GM12878 (cell line): ENCODE measurements around the gene CCDC88C. TPM values are rescaled to one million over a fixed set of nuclear protein-coding genes. Genes with fewer than 3 reads are reported as not detected.

Experiments used
- ATAC-seq: fragments of 200-7000 bp; cut with Tn5 transposase; 3 replicates; pipeline ENCODE4 v1.9.1; 2020; ENCODE audit warnings: mild to moderate bottlenecking, moderate library complexity
- BruUV-seq: library from RNA; stranded (reverse); fragments of 400-500 nt; replicated peaks from 2 replicates; lab custom pipeline; 2021; lab: Mats Ljungman, UMichigan
- CTCF ChIA-PET: fragments of 300-600 bp; sonication (Branson Sonifier 250); formaldehyde crosslinking; extraction: SDS; loops from one replicate; lab custom pipeline; 2021; ENCODE audit warnings: inconsistent platforms; lab: Yijun Ruan, JAX
- POLR2A ChIA-PET: fragments of 350-600 bp; formaldehyde crosslinking; extraction: SDS; loops from one replicate; lab custom pipeline; 2021; ENCODE audit warnings: inconsistent platforms; lab: Charles Lee
- RAD21 ChIA-PET: fragments of 300-600 bp; sonication (Branson Sonifier 250); formaldehyde crosslinking; loops from one replicate; lab custom pipeline; 2023; ENCODE audit warnings: antibody characterized with exemption; ENCODE audit not compliant: unreplicated experiment; lab: Charles Lee
- SMC1A ChIA-PET: fragments of 300-600 bp; sonication (Branson Sonifier 250); formaldehyde crosslinking; loops from one replicate; lab custom pipeline; 2023; ENCODE audit not compliant: unreplicated experiment, uncharacterized antibody; lab: Charles Lee
- DNase-seq: peaks from one replicate; pipeline ENCODE4 v3.0.0-alpha.2; 2011; ENCODE audit warnings: low read depth, low spot score
- FAIRE-seq: peaks from 3 replicates; lab custom pipeline; 2011; peaks lifted over from hg19 to GRCh38; lab: Jason Lieb, UNC
- H2AFZ ChIP-seq: 2 replicates; pipeline ENCODE4 v1.6.0; 2011; ENCODE audit warnings: low read depth, low read length, control low read depth; ENCODE audit not compliant: control insufficient read depth
- H3K27ac ChIP-seq: 2 replicates; pipeline ENCODE4 v1.5.1; 2011; ENCODE audit warnings: control low read depth; ENCODE audit not compliant: control insufficient read depth, insufficient read depth
- H3K27me3 ChIP-seq, 2 experiments: replicated peaks in 1 of 2; 2 replicates each; pipeline versions ENCODE4 v1.6.0 to v1.6.1; 2011; ENCODE audit warnings: low read length in 1 of 2; ENCODE audit not compliant: control insufficient read depth in 2 of 2, insufficient read depth in 2 of 2
- H3K36me3 ChIP-seq, 2 experiments: 2 replicates each; pipeline ENCODE4 v1.5.1; 2011; ENCODE audit warnings: low read length in 1 of 2; ENCODE audit not compliant: control insufficient read depth in 2 of 2, insufficient read depth in 2 of 2
- H3K4me1 ChIP-seq: 2 replicates; pipeline ENCODE4 v1.6.1; 2011; ENCODE audit warnings: mild to moderate bottlenecking, low read length, moderate library complexity, mixed read lengths; ENCODE audit not compliant: control insufficient read depth, insufficient read depth
- H3K4me2 ChIP-seq: 2 replicates; pipeline ENCODE4 v1.6.0; 2011; ENCODE audit warnings: control low read depth; ENCODE audit not compliant: control insufficient read depth, insufficient read depth
- H3K4me3 ChIP-seq: fragments of 200-600 bp; sonication (generic); 2 replicates; pipeline ENCODE4 v1.5.1; 2016
- H3K79me2 ChIP-seq: 2 replicates; pipeline ENCODE4 v1.6.0; 2011; ENCODE audit warnings: low read length; ENCODE audit not compliant: control insufficient read depth, insufficient read depth
- H3K9ac ChIP-seq: 2 replicates; pipeline ENCODE4 v1.8.0; 2011; ENCODE audit warnings: low read length, control low read depth, mixed read lengths; ENCODE audit not compliant: control insufficient read depth, insufficient read depth
- H3K9me3 ChIP-seq: replicated peaks from 3 replicates; pipeline ENCODE4 v1.5.1; 2011; ENCODE audit warnings: mild to moderate bottlenecking, low read length; ENCODE audit not compliant: control insufficient read depth, insufficient read depth
- H4K20me1 ChIP-seq: 2 replicates; pipeline ENCODE4 v1.6.0; 2011; ENCODE audit not compliant: control insufficient read depth, insufficient read depth
- BHLHE40 ChIP-seq, 2 experiments: fragments of 450-650 bp in 1 of 2; IDR thresholded peaks; 2 replicates each; pipeline ENCODE4 v1.6.1; 2011 to 2017; ENCODE audit warnings: low read depth in 2 of 2, borderline replicate concordance in 1 of 2, improper control_type of control experiment in 1 of 2, low read length in 1 of 2, mild to moderate bottlenecking in 1 of 2
- BMI1 ChIP-seq: fragments of 450-650 bp; IDR thresholded peaks from 2 replicates; pipeline ENCODE4 v1.6.1; 2016; ENCODE audit warnings: mild to moderate bottlenecking, moderate library complexity, borderline replicate concordance
- EGR1 ChIP-seq, 2 experiments: IDR thresholded peaks; 1 replicate in 1 of 2; 2 replicates in 1 of 2; pipeline ENCODE4 v1.6.1; 2011 to 2012; ENCODE audit warnings: low read depth in 2 of 2, low read length in 2 of 2, borderline replicate concordance in 1 of 2, mild to moderate bottlenecking in 1 of 2, moderate library complexity in 1 of 2
- LARP7 ChIP-seq: fragments of 450-650 bp; IDR thresholded peaks from 2 replicates; pipeline ENCODE4 v1.6.1; 2017; ENCODE audit warnings: mild to moderate bottlenecking
- SPI1 ChIP-seq: IDR thresholded peaks from 2 replicates; pipeline ENCODE4 v1.6.1; 2011; ENCODE audit warnings: low read depth, mild to moderate bottlenecking, low read length, moderate library complexity, borderline replicate concordance; ENCODE audit not compliant: insufficient read depth
- SRF ChIP-seq, 2 experiments: IDR thresholded peaks; 2 replicates each; pipeline ENCODE4 v1.6.1; 2011; ENCODE audit warnings: low read depth in 2 of 2, low read length in 2 of 2, mild to moderate bottlenecking in 1 of 2, moderate library complexity in 1 of 2
- TARDBP ChIP-seq: IDR thresholded peaks from 2 replicates; pipeline ENCODE4 v1.6.1; 2016; ENCODE audit warnings: borderline replicate concordance
- WRNIP1 ChIP-seq: IDR thresholded peaks from 2 replicates; pipeline ENCODE4 v1.6.1; 2011; ENCODE audit warnings: low read depth, low read length, improper control_type of control experiment, borderline replicate concordance
- WGBS: methylation state at CpG from one replicate; pipeline ENCODE4 v1.1.6; 2016; ENCODE audit warnings: low lambda C conversion rate; ENCODE audit not compliant: insufficient replicate concordance, insufficient coverage; ENCODE audit errors: missing lambda C conversion rate; 5-methylcytosine and 5-hydroxymethylcytosine counted together
- in situ Hi-C: fragments of 300-500 bp; cut with MboI; formaldehyde crosslinking; loops from 9 replicates; pipeline ENCODE4 v1.14.3; 2018; ENCODE audit warnings: mixed read lengths
- intact Hi-C: fragments of 100-400 bp; cut with micrococcal nuclease; formaldehyde crosslinking; loops from one replicate; pipeline ENCODE4 v1.14.2; 2022; ENCODE audit not compliant: unreplicated experiment
- polyA plus RNA-seq, 11 experiments: library from polyadenylated mRNA; depleted of rRNA in 4 of 11; unstranded in 6 of 11; stranded (reverse) in 5 of 11; fragments of >200 nt; fragmentation: Nextera tagmentation in 4 of 11; fragmentation: Illumina TruSeq in 1 of 11; extraction: Ambion mirVana in 4 of 11; extraction: Trizol in 1 of 11; gene quantifications; 1 replicate in 1 of 11; 2 replicates in 10 of 11; pipeline versions ENCODE4 v1.2.1 to v1.2.3, GENCODE V29; 2011 to 2016; ENCODE audit warnings: inconsistent platforms in 2 of 11, missing spikeins in 2 of 11, low read depth in 1 of 11
- total RNA-seq, 4 experiments: library from RNA; depleted of rRNA in 3 of 4; stranded (reverse); fragments of >200 nt in 3 of 4; fragmentation: Illumina TruSeq in 1 of 4; extraction: Trizol in 1 of 4; gene quantifications; 2 replicates each; pipeline versions ENCODE4 v1.2.1 to v1.2.3, GENCODE V29; 2013 to 2021
- TF ChIP-seq, protein P1 (sequence below): fragments of 450-650 bp; IDR thresholded peaks from 2 replicates; pipeline ENCODE4 v1.6.1; 2018; ENCODE audit warnings: borderline replicate concordance, mild to moderate bottlenecking; ENCODE audit not compliant: partially characterized antibody

Gene CCDC88C
- total and polyA plus RNA-seq, 10 of the 15 experiments (the other 5 are each of a cell fraction or from before 2014, with no cell fraction given), result 4.0 to 79.6 (median 36.6) TPM

DNA sequence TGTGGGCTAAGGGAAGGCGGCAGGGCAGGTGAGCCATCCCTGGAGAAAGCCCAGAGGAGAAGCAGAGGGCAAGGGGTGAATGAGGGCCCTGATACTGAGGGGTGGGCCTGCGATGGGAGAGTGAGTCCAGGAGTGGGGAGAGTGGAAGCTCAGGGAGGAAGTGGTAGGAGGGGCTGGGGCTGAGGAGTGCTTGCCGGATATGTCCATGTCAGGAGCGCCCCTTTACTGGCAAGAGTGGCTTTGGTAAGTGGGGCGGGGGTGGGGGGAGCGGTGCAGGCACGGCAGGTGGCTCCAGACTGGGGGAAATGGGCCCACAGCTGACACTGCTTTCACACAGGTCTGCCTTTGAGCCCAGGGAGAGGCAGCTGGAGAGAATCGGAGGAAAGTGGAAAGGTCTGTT, 86.8 kb downstream of the CCDC88C start:
- FAIRE-seq, result no peak
- no peak for ATAC-seq

More for the DNA sequence above, 86.8 kb downstream of the CCDC88C start:
- DNase-seq, result no peak
- Histone ChIP-seq H3K9me3 (no peaks in the 10 kb centered on the region), H3K4me1 (peaks cover 39% of the 10 kb centered on the region), H4K20me1 (no peaks in the 10 kb centered on the region), H2AFZ (no peak overlapping the region), H3K4me3 (no peak overlapping the region), H3K27me3 (no peaks in the 10 kb centered on the region), H3K36me3 (peaks cover 27 to 50% of the 10 kb centered on the region in 2 experiments), H3K9ac (no peak overlapping the region), H3K4me2 (no peak overlapping the region), H3K27ac (no peak overlapping the region), H3K79me2 (peaks cover 15% of the 10 kb centered on the region)
- ChIA-PET CTCF (no interaction called here), RAD21 (no interaction called here), POLR2A (no interaction called here), SMC1A (interaction anchor here (1.4 kb wide), 1 partner anchor 87 kb away, joined by 7 read pairs; the partner anchor contains the start of gene CCDC88C)
- in situ Hi-C loops, result no loop called here
- 96% methylated on average over 6 of the region's 8 CpGs for WGBS
- TF ChIP-seq BMI1 (no peak), SRF (IDR thresholded peaks at IDR 0.05; ENCODE audit: low read depth in 2 of 2, low read length in 2 of 2) (peak; percentile 75 to 89), EGR1 (IDR thresholded peaks at IDR 0.05; ENCODE audit: borderline replicate concordance in 1 of 2, low read depth in 2 of 2, low read length in 2 of 2) (no peak), LARP7 (no peak), WRNIP1 (no peak), TARDBP (no peak), SPI1 (0 out of 2 replicates have a peak, but pooled peaks have one; percentile 8), BHLHE40 (IDR thresholded peaks at IDR 0.05; ENCODE audit: borderline replicate concordance in 1 of 2, low read depth in 2 of 2, low read length in 1 of 2) (no peak)
- TF ChIP-seq, protein P1, sequence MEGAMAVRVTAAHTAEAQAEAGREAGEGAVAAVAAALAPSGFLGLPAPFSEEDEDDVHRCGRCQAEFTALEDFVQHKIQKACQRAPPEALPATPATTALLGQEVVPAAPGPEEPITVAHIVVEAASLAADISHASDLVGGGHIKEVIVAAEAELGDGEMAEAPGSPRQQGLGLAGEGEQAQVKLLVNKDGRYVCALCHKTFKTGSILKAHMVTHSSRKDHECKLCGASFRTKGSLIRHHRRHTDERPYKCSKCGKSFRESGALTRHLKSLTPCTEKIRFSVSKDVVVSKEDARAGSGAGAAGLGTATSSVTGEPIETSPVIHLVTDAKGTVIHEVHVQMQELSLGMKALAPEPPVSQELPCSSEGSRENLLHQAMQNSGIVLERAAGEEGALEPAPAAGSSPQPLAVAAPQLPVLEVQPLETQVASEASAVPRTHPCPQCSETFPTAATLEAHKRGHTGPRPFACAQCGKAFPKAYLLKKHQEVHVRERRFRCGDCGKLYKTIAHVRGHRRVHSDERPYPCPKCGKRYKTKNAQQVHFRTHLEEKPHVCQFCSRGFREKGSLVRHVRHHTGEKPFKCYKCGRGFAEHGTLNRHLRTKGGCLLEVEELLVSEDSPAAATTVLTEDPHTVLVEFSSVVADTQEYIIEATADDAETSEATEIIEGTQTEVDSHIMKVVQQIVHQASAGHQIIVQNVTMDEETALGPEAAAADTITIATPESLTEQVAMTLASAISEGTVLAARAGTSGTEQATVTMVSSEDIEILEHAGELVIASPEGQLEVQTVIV, result no peak
- BruUV-seq, result no TSS peak
- intact Hi-C loops, result no loop called here
